ENCODE measurements around the gene CEP89. TPM values are rescaled to one million over a fixed set of nuclear protein-coding genes. Genes with fewer than 3 reads are reported as not detected.

CEP89 gene
- total RNA-seq, 2 donors from 2014 or later, result 19.3 to 20.6 TPM

- no peaks in the 10 kb centered on the region for H3K27me3 ChIP-seq (replicated peaks; ENCODE audit: insufficient read depth)
- H3K9me3 ChIP-seq, result no peaks in the 10 kb centered on the region
- no peak for DNase-seq (ENCODE audit: low spot score)
- no peaks in the 10 kb centered on the region for H3K4me1 ChIP-seq (replicated peaks)
- no peak overlapping the region for H3K4me3 ChIP-seq
- intact Hi-C loops (cut with DNase I), result no loop called here
- no peak overlapping the region for H3K27ac ChIP-seq
- H3K36me3 ChIP-seq, result no peaks in the 10 kb centered on the region
- TF ChIP-seq POLR2AphosphoS5 (IDR thresholded peaks at IDR 0.05) (no peak), POLR2A (IDR thresholded peaks at IDR 0.05) (no peak)
- TF ChIP-seq, protein P1, sequence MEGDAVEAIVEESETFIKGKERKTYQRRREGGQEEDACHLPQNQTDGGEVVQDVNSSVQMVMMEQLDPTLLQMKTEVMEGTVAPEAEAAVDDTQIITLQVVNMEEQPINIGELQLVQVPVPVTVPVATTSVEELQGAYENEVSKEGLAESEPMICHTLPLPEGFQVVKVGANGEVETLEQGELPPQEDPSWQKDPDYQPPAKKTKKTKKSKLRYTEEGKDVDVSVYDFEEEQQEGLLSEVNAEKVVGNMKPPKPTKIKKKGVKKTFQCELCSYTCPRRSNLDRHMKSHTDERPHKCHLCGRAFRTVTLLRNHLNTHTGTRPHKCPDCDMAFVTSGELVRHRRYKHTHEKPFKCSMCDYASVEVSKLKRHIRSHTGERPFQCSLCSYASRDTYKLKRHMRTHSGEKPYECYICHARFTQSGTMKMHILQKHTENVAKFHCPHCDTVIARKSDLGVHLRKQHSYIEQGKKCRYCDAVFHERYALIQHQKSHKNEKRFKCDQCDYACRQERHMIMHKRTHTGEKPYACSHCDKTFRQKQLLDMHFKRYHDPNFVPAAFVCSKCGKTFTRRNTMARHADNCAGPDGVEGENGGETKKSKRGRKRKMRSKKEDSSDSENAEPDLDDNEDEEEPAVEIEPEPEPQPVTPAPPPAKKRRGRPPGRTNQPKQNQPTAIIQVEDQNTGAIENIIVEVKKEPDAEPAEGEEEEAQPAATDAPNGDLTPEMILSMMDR (IDR thresholded peaks at IDR 0.05), result no peak
- WGBS, result 89% methylated on average over 5 of the region's 5 CpGs
Observed at GRCh38 chr19:32831611-32832010, 140.1 kb downstream of the CEP89 start.

GRCh38 chr19:32830231-32831014 is 141.3 kb downstream of the CEP89 start:
- Histone ChIP-seq H3K27ac (no peak overlapping the region), H3K4me3 (no peak overlapping the region), H3K4me1 (replicated peaks) (no peaks in the 10 kb centered on the region), H3K27me3 (replicated peaks; ENCODE audit: insufficient read depth) (no peaks in the 10 kb centered on the region), H3K9me3 (no peaks in the 10 kb centered on the region), H3K36me3 (no peaks in the 10 kb centered on the region)
- no peak for TF ChIP-seq POLR2AphosphoS5 (IDR thresholded peaks at IDR 0.05)
- TF ChIP-seq POLR2A (IDR thresholded peaks at IDR 0.05), result no peak
- TF ChIP-seq, protein P1 (IDR thresholded peaks at IDR 0.05), result no peak
- WGBS, result 88% methylated on average over 8 of the region's 8 CpGs
- intact Hi-C loops (cut with DNase I), result no loop called here
- DNase-seq (ENCODE audit: low spot score), result no peak

GRCh38 chr19:32829345-32829896 is 142.3 kb downstream of the CEP89 start:
- intact Hi-C loops (cut with DNase I), result no loop called here
- Histone ChIP-seq H3K4me1 (replicated peaks) (no peaks in the 10 kb centered on the region), H3K27me3 (replicated peaks; ENCODE audit: insufficient read depth) (no peaks in the 10 kb centered on the region), H3K4me3 (no peak overlapping the region), H3K36me3 (no peaks in the 10 kb centered on the region), H3K9me3 (no peaks in the 10 kb centered on the region), H3K27ac (no peak overlapping the region)
- TF ChIP-seq POLR2AphosphoS5 (IDR thresholded peaks at IDR 0.05) (no peak), POLR2A (IDR thresholded peaks at IDR 0.05) (no peak)
- TF ChIP-seq, protein P1 (IDR thresholded peaks at IDR 0.05), result no peak
- 95% methylated on average over 10 of the region's 10 CpGs for WGBS
- DNase-seq (ENCODE audit: low spot score), result no peak

- TF ChIP-seq POLR2AphosphoS5 (IDR thresholded peaks at IDR 0.05), result no peak
- no peak for TF ChIP-seq POLR2A (IDR thresholded peaks at IDR 0.05)
- TF ChIP-seq, protein P1 (IDR thresholded peaks at IDR 0.05), result no peak
- H3K4me3 ChIP-seq, result no peak overlapping the region
- no peaks in the 10 kb centered on the region for H3K27me3 ChIP-seq (replicated peaks; ENCODE audit: insufficient read depth)
- no peaks in the 10 kb centered on the region for H3K36me3 ChIP-seq
- 95% methylated on average over 15 of the region's 15 CpGs for WGBS
- no peak for DNase-seq (ENCODE audit: low spot score)
- no peaks in the 10 kb centered on the region for H3K9me3 ChIP-seq
- H3K4me1 ChIP-seq (replicated peaks), result no peaks in the 10 kb centered on the region
- intact Hi-C loops (cut with DNase I), result no loop called here
- H3K27ac ChIP-seq, result no peak overlapping the region
Observed at GRCh38 chr19:32828643-32829344, 143.0 kb downstream of the CEP89 start.
